ENCODE measurements around the gene SYT2. TPM values are rescaled to one million over a fixed set of nuclear protein-coding genes. Genes with fewer than 3 reads are reported as not detected.
A peak's percentile ranks its signal among the peaks of the same experiment; 100 is the strongest.
"Not testable (repeated sequence)": the region's sequence is repeated elsewhere in the genome, so short reads cannot be mapped to it uniquely, and the experiment has no call there.

The SYT2 gene
- total RNA-seq, 4 donors from 2014 or later, result under 0.01 TPM; not detected in 3

- H3K27ac ChIP-seq, result no peak overlapping the region
- peaks cover 0 to 26% (median 19%) of the 10 kb centered on the region in 4 donors for H3K4me1 ChIP-seq
- H3K9me3 ChIP-seq, result no peaks in the 10 kb centered on the region
- DNase-seq (ENCODE audit: low spot score in 2 of 2), result no peak
- TF ChIP-seq, protein P1, sequence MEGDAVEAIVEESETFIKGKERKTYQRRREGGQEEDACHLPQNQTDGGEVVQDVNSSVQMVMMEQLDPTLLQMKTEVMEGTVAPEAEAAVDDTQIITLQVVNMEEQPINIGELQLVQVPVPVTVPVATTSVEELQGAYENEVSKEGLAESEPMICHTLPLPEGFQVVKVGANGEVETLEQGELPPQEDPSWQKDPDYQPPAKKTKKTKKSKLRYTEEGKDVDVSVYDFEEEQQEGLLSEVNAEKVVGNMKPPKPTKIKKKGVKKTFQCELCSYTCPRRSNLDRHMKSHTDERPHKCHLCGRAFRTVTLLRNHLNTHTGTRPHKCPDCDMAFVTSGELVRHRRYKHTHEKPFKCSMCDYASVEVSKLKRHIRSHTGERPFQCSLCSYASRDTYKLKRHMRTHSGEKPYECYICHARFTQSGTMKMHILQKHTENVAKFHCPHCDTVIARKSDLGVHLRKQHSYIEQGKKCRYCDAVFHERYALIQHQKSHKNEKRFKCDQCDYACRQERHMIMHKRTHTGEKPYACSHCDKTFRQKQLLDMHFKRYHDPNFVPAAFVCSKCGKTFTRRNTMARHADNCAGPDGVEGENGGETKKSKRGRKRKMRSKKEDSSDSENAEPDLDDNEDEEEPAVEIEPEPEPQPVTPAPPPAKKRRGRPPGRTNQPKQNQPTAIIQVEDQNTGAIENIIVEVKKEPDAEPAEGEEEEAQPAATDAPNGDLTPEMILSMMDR (IDR thresholded peaks at IDR 0.05), result no peak
- TF ChIP-seq EP300 (IDR thresholded peaks at IDR 0.05) (no peak), POLR2A (IDR thresholded peaks at IDR 0.05) (no peak)
- peak overlapping the region in 1 of 4 donors; percentile 43 for H3K4me3 ChIP-seq
- WGBS, 2 donors, result 13 to 22% methylated on average over 17 to 22 of the region's 22 CpGs
- peaks cover 2 to 78% of the 10 kb centered on the region in 2 donors for H3K27me3 ChIP-seq
- H3K36me3 ChIP-seq, result no peaks in the 10 kb centered on the region
These were observed 65.8 kb downstream of the SYT2 start for GRCh38 chr1:202644219-202645096.

DNA sequence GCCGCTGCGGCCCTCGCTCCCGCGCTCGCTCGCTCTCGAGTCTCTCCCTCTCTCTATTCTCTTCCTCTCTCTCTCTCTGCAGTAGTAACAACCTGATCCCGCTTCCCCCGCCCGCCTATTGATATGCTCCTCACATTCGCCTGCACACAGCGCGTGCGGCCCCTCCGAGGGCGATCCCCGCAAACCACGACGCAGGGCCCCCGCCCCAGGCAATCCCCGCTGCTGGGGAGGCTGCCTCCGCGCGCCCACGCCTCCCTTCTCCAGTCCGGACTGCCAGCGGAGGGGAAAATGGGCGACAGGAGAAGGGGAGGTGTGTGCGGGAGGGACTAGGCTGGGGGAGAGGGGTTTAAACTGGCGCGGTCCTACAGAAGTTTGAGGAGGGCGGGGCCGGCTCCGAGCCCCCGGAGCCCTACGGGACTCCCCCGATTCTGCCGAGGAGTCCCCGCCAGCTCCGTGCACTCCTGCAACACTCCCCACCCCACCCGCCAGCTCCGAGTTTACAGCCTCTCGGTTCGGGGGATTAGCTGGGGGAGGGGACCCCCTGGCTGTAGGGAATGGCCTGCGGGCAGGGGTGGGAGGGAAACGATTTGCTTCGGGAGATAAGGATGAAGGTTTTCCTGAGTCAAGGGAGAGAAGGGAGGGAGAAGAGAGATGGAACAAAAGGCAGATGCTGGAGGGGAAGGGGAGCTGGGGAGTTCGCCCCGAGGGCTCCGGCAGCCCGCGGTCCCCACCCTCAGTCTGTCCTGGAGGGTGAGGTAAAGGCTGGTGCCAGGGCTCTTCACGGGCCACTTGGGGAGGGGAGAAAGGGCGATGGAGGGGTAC is 66.6 kb downstream of the SYT2 start:
- DNase-seq (ENCODE audit: low spot score in 2 of 2), result no peak
- Histone ChIP-seq H3K4me3 (peak overlapping the region in 3 of 4 donors; percentile 32 to 45 (median 43)), H3K27me3 (peaks cover 2 to 84% of the 10 kb centered on the region in 2 donors), H3K9me3 (no peaks in the 10 kb centered on the region), H3K36me3 (no peaks in the 10 kb centered on the region), H3K4me1 (peaks cover 0 to 26% (median 19%) of the 10 kb centered on the region in 4 donors), H3K27ac (no peak overlapping the region)
- no peak for TF ChIP-seq EP300 (IDR thresholded peaks at IDR 0.05)
- TF ChIP-seq, protein P1 (IDR thresholded peaks at IDR 0.05), result no peak
- WGBS, 2 donors, result 1% methylated on average over 54 to 55 of the region's 55 CpGs

GRCh38 chr1:202642619-202643291 is 67.5 kb downstream of the SYT2 start:
- Histone ChIP-seq H3K4me3 (peak overlapping the region in 3 of 4 donors; percentile 32 to 45 (median 43)), H3K27me3 (peaks cover 2 to 93% of the 10 kb centered on the region in 2 donors), H3K9me3 (no peaks in the 10 kb centered on the region), H3K27ac (no peak overlapping the region), H3K4me1 (peaks cover 0 to 26% (median 19%) of the 10 kb centered on the region in 4 donors), H3K36me3 (no peaks in the 10 kb centered on the region)
- DNase-seq (ENCODE audit: low spot score in 2 of 2), result no peak
- no peak for TF ChIP-seq EP300 (IDR thresholded peaks at IDR 0.05)
- 2% methylated on average over 21 to 36 of the region's 58 CpGs for WGBS, 2 donors

GRCh38 chr1:202642212-202642611 is 68.0 kb downstream of the SYT2 start:
- Histone ChIP-seq H3K4me1 (peaks cover 0 to 26% (median 19%) of the 10 kb centered on the region in 4 donors), H3K36me3 (no peaks in the 10 kb centered on the region), H3K27me3 (peaks cover 2 to 96% of the 10 kb centered on the region in 2 donors), H3K9me3 (no peaks in the 10 kb centered on the region), H3K27ac (no peak overlapping the region), H3K4me3 (peak overlapping the region in 1 of 4 donors; percentile 43)
- no peak for DNase-seq (ENCODE audit: low spot score in 2 of 2)
- WGBS, 2 donors, result 48 to 55% methylated on average over 12 of the region's 20 CpGs
- TF ChIP-seq, protein P1 (IDR thresholded peaks at IDR 0.05), result no peak
- no peak for TF ChIP-seq EP300 (IDR thresholded peaks at IDR 0.05)

DNA sequence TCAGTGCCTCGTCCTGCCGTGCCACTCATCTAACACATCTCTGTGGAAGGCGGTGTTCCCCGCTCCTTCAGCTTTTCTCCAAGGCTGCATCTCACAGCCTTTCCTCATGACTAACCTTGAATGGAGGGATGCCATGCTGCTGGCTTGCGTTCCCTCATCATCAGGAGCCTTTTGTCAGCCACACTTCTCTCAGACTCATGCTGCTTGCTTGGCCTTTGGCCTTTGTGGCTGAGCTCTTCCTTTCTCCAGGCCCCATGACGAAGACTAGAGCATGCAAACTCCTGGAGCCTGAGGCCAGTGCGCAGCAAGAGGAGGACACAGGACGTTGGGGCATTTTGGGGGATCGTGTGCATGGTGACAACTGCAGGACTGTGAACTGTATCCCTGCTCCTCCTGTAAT is 70.8 kb downstream of the SYT2 start:
- no peak overlapping the region for H3K4me3 ChIP-seq
- WGBS, 2 donors, result 80 to 85% methylated on average over 9 of the region's 9 CpGs
- TF ChIP-seq POLR2A (IDR thresholded peaks at IDR 0.05) (no peak), EP300 (IDR thresholded peaks at IDR 0.05) (no peak)
- TF ChIP-seq, protein P1 (IDR thresholded peaks at IDR 0.05), result no peak
- peaks cover 2 to 86% of the 10 kb centered on the region in 2 donors for H3K27me3 ChIP-seq
- no peak overlapping the region for H3K27ac ChIP-seq
- peaks cover 0 to 24% (median 19%) of the 10 kb centered on the region in 4 donors for H3K4me1 ChIP-seq
- H3K36me3 ChIP-seq, result no peaks in the 10 kb centered on the region
- no peak for DNase-seq (ENCODE audit: low spot score in 2 of 2)
- H3K9me3 ChIP-seq, result no peaks in the 10 kb centered on the region

- H3K9me3 ChIP-seq; H3K27ac ChIP-seq; H3K36me3 ChIP-seq; H3K4me3 ChIP-seq; DNase-seq (ENCODE audit: low spot score in 2 of 2): not testable (repeated sequence)
- Histone ChIP-seq H3K27me3 (peaks cover 2 to 79% of the 10 kb centered on the region in 2 donors), H3K4me1 (peaks cover 0 to 17% (median 14%) of the 10 kb centered on the region in 4 donors)
- WGBS, 2 donors, result 67 to 74% methylated on average over 9 of the region's 9 CpGs
These were observed 71.5 kb downstream of the SYT2 start for GRCh38 chr1:202638701-202639305.
